ENCODE results near the gene ANGPT4. TPM values are rescaled to one million over a fixed set of nuclear protein-coding genes. Genes with fewer than 3 reads are reported as not detected.

The ANGPT4 gene
- polyA plus RNA-seq, 3 donors: 0.07 to 0.14 TPM; not detected in 1

DNA sequence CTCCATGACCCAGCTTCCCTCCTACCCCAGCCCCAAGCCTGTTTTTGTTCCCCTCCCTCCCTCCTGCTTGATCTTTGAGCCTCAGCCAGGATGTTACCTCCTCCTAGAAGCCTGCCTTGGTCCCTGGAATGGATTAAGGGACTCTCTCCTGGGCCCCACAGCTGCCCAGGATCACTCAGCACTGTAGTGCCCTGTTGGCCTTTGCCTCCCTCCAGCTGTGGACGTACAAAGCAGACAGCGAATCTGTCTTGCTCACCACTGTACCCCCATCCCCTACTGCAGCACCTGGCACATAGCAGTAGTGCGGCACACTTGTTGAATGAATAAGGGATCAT lies 94.4 kb downstream of the ANGPT4 start:
- WGBS (ENCODE audit: insufficient coverage): 100% methylated on average over 2 of the region's 3 CpGs
- Mint-ChIP-seq H3K27me3 (ENCODE audit: low read depth in 3 of 3) (peaks cover 1 to 7% (median 6%) of the 10 kb centered on the region in 3 donors), H3K36me3 (no peaks in the 10 kb centered on the region), H3K27ac (peak overlapping the region in 1 of 7 donors; percentile 18), H3K4me1 (peaks cover 21% of the 10 kb centered on the region), H3K9me3 (peaks cover 0 to 3% (median 0%) of the 10 kb centered on the region in 7 donors), H3K4me3 (no peak overlapping the region)
- Histone ChIP-seq H3K4me2 (replicated peaks; ENCODE audit: extremely low read depth, low read length, poor library complexity, severe bottlenecking) (no peak overlapping the region), H3K9ac (ENCODE audit: insufficient read depth, low read length, poor library complexity, severe bottlenecking) (no peak overlapping the region), H3K27me3 (ENCODE audit: control insufficient read depth in 2 of 2, insufficient read depth in 2 of 2, low read length in 2 of 2) (no peaks in the 10 kb centered on the region), H2AFZ (ENCODE audit: insufficient read depth, low read depth, low read length, poor library complexity, severe bottlenecking) (no peak overlapping the region), H3K4me1 (ENCODE audit: control insufficient read depth in 1 of 2, insufficient read depth in 2 of 2, low read length in 2 of 2) (peaks cover 5 to 11% of the 10 kb centered on the region in 2 donors), H4K20me1 (ENCODE audit: insufficient read depth, low read length) (no peaks in the 10 kb centered on the region), H3K27ac (ENCODE audit: low read depth in 1 of 2, low read length in 2 of 2) (no peak overlapping the region), H3K79me2 (ENCODE audit: insufficient read depth, low read length) (no peaks in the 10 kb centered on the region), H3K9me3 (replicated peaks in 1 of 2; ENCODE audit: control insufficient read depth in 1 of 2, insufficient read depth in 1 of 2, low read length in 2 of 2) (no peaks in the 10 kb centered on the region), H3K4me3 (replicated peaks in 1 of 3; ENCODE audit: low read depth in 2 of 3, low read length in 3 of 3) (no peak overlapping the region), H3K36me3 (replicated peaks in 1 of 2; ENCODE audit: control insufficient read depth in 1 of 2, insufficient read depth in 2 of 2, low read length in 2 of 2) (no peaks in the 10 kb centered on the region)
- intact Hi-C loops (cut with micrococcal nuclease): no loop called here
- TF ChIP-seq, protein P1, sequence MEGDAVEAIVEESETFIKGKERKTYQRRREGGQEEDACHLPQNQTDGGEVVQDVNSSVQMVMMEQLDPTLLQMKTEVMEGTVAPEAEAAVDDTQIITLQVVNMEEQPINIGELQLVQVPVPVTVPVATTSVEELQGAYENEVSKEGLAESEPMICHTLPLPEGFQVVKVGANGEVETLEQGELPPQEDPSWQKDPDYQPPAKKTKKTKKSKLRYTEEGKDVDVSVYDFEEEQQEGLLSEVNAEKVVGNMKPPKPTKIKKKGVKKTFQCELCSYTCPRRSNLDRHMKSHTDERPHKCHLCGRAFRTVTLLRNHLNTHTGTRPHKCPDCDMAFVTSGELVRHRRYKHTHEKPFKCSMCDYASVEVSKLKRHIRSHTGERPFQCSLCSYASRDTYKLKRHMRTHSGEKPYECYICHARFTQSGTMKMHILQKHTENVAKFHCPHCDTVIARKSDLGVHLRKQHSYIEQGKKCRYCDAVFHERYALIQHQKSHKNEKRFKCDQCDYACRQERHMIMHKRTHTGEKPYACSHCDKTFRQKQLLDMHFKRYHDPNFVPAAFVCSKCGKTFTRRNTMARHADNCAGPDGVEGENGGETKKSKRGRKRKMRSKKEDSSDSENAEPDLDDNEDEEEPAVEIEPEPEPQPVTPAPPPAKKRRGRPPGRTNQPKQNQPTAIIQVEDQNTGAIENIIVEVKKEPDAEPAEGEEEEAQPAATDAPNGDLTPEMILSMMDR (IDR thresholded peaks at IDR 0.05): no peak
- no peak for DNase-seq

GRCh38 chr20:821046-821730 lies 94.9 kb downstream of the ANGPT4 start:
- Histone ChIP-seq H3K9ac (ENCODE audit: insufficient read depth, low read length, poor library complexity, severe bottlenecking) (no peak overlapping the region), H3K4me2 (replicated peaks; ENCODE audit: extremely low read depth, low read length, poor library complexity, severe bottlenecking) (no peak overlapping the region), H4K20me1 (ENCODE audit: insufficient read depth, low read length) (no peaks in the 10 kb centered on the region), H2AFZ (ENCODE audit: insufficient read depth, low read depth, low read length, poor library complexity, severe bottlenecking) (no peak overlapping the region), H3K27ac (ENCODE audit: low read depth in 1 of 2, low read length in 2 of 2) (no peak overlapping the region), H3K36me3 (replicated peaks in 1 of 2; ENCODE audit: control insufficient read depth in 1 of 2, insufficient read depth in 2 of 2, low read length in 2 of 2) (no peaks in the 10 kb centered on the region), H3K79me2 (ENCODE audit: insufficient read depth, low read length) (no peaks in the 10 kb centered on the region), H3K9me3 (replicated peaks in 1 of 2; ENCODE audit: control insufficient read depth in 1 of 2, insufficient read depth in 1 of 2, low read length in 2 of 2) (no peaks in the 10 kb centered on the region), H3K27me3 (ENCODE audit: control insufficient read depth in 2 of 2, insufficient read depth in 2 of 2, low read length in 2 of 2) (no peaks in the 10 kb centered on the region), H3K4me3 (replicated peaks in 1 of 3; ENCODE audit: low read depth in 2 of 3, low read length in 3 of 3) (no peak overlapping the region), H3K4me1 (ENCODE audit: control insufficient read depth in 1 of 2, insufficient read depth in 2 of 2, low read length in 2 of 2) (peaks cover 5 to 6% of the 10 kb centered on the region in 2 donors)
- Mint-ChIP-seq H3K9me3 (peaks cover 0 to 3% (median 0%) of the 10 kb centered on the region in 7 donors), H3K27me3 (ENCODE audit: low read depth in 3 of 3) (peaks cover 0 to 8% (median 6%) of the 10 kb centered on the region in 3 donors), H3K36me3 (no peaks in the 10 kb centered on the region), H3K27ac (peak overlapping the region in 1 of 7 donors; percentile 18), H3K4me1 (peaks cover 20% of the 10 kb centered on the region), H3K4me3 (no peak overlapping the region)
- DNase-seq: no peak
- 91% methylated on average over 5 of the region's 6 CpGs for WGBS (ENCODE audit: insufficient coverage)
- TF ChIP-seq, protein P1 (IDR thresholded peaks at IDR 0.05): no peak
- intact Hi-C loops (cut with micrococcal nuclease): no loop called here
